ENCODE data around the gene MYO18B.

The MYO18B gene

GRCh38 chr22:25722626-25723025 lies 19.4 kb upstream of the MYO18B start:
- no peak overlapping the region for H3K4me3 ChIP-seq (ENCODE audit: low read depth, low read length)
- DNase-seq (ENCODE audit: low read depth): no peak
- no peak for TF ChIP-seq CTCF (IDR thresholded peaks at IDR 0.05; ENCODE audit: low read depth, low read length, missing control alignments)

- DNase-seq (ENCODE audit: low read depth): no peak
- H3K4me3 ChIP-seq (ENCODE audit: low read depth, low read length): no peak overlapping the region
- no peak for TF ChIP-seq CTCF (IDR thresholded peaks at IDR 0.05; ENCODE audit: low read depth, low read length, missing control alignments)
These were observed 15.7 kb upstream of the MYO18B start for GRCh38 chr22:25726241-25726640.

- no peak for DNase-seq (ENCODE audit: low read depth)
- TF ChIP-seq CTCF (IDR thresholded peaks at IDR 0.05; ENCODE audit: low read depth, low read length, missing control alignments): no peak
- no peak overlapping the region for H3K4me3 ChIP-seq (ENCODE audit: low read depth, low read length)
These were observed 13.9 kb upstream of the MYO18B start for GRCh38 chr22:25728071-25728470.

GRCh38 chr22:25729016-25729995 lies 12.7 kb upstream of the MYO18B start:
- H3K4me3 ChIP-seq (ENCODE audit: low read depth, low read length): no peak overlapping the region
- TF ChIP-seq CTCF (IDR thresholded peaks at IDR 0.05; ENCODE audit: low read depth, low read length, missing control alignments): no peak
- DNase-seq (ENCODE audit: low read depth): no peak

GRCh38 chr22:25735650-25736049 lies 6.3 kb upstream of the MYO18B start:
- no peak for TF ChIP-seq CTCF (IDR thresholded peaks at IDR 0.05; ENCODE audit: low read depth, low read length, missing control alignments)
- DNase-seq (ENCODE audit: low read depth): no peak
- H3K4me3 ChIP-seq (ENCODE audit: low read depth, low read length): no peak overlapping the region

GRCh38 chr22:25736378-25737011 lies 5.5 kb upstream of the MYO18B start:
- no peak for TF ChIP-seq CTCF (IDR thresholded peaks at IDR 0.05; ENCODE audit: low read depth, low read length, missing control alignments)
- no peak for DNase-seq (ENCODE audit: low read depth)
- no peak overlapping the region for H3K4me3 ChIP-seq (ENCODE audit: low read depth, low read length)

Data from GM12864 (cell line).